AG04449 (cell line): ENCODE data around the gene CPN1.

Experiments used
- CTCF ChIA-PET: fragments of 350-600 bp; formaldehyde crosslinking; extraction: SDS; loops from one replicate; lab custom pipeline; 2021; ENCODE audit warnings: antibody characterized with exemption; lab: Yijun Ruan, JAX
- POLR2A ChIA-PET: fragments of 400-600, 350-600 bp; formaldehyde crosslinking; extraction: SDS; loops from one replicate; lab custom pipeline; 2020; ENCODE audit warnings: antibody characterized with exemption, inconsistent platforms; lab: Yijun Ruan, JAX
- DNase-seq: peaks from one replicate; pipeline ENCODE4 v3.0.0-alpha.2; 2010; ENCODE audit warnings: low read depth, low spot score
- H3K4me3 ChIP-seq: 2 replicates; pipeline ENCODE4 v1.5.1; 2011; ENCODE audit warnings: low read depth, mild to moderate bottlenecking, control low read depth, low read length
- CTCF ChIP-seq: IDR thresholded peaks from one replicate; pipeline ENCODE4 v1.5.1; 2011; ENCODE audit warnings: mild to moderate bottlenecking, moderate library complexity, low read length, control low read depth, inconsistent platforms; ENCODE audit not compliant: insufficient read depth; ENCODE audit errors: missing control alignments

Gene CPN1

GRCh38 chr10:100071529-100071928 is 10.1 kb downstream of the CPN1 start:
- CTCF ChIA-PET, result no interaction called here
- no peak for DNase-seq
- POLR2A ChIA-PET, result no interaction called here
- H3K4me3 ChIP-seq, result no peak overlapping the region
- no peak for TF ChIP-seq CTCF

GRCh38 chr10:100067466-100067865 is 14.2 kb downstream of the CPN1 start:
- ChIA-PET POLR2A (no interaction called here), CTCF (no interaction called here)
- no peak for TF ChIP-seq CTCF
- no peak for DNase-seq
- H3K4me3 ChIP-seq, result no peak overlapping the region

DNA sequence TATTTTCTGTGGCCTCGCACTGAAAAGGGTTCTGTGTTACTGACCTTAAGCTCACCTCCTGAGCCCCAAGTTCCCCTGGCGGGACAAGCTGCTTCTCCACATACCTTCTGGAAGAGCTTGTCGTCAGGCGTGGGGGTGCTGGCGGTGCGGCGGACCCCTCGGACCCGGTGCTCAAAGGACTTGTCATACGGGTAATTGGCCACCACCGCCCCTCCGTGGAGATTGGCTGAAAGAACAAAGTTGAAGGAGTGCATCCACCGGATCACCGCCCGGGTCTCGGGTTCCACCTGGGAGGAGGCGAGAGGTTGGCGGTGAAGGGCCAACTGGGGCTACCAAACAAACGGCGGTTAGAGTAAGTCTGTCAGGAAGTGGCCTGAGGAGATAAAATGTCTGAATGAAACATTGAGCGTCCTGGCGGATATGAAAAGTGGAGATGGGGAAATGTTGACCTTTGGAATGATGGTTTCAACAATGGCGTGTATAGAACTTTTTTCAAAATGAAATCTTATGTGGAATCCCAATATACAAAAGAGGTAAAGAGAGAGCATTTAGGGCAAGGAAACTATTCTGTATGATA is 16.5 kb downstream of the CPN1 start:
- no peak overlapping the region for H3K4me3 ChIP-seq
- no peak for DNase-seq
- ChIA-PET CTCF (interaction anchor here (1.1 to 1.2 kb wide), 2 partner anchors 20 to 219 kb away, joined by 4 to 6 read pairs; no protein-coding TSS in a partner anchor), POLR2A (no interaction called here)
- no peak for TF ChIP-seq CTCF

DNA sequence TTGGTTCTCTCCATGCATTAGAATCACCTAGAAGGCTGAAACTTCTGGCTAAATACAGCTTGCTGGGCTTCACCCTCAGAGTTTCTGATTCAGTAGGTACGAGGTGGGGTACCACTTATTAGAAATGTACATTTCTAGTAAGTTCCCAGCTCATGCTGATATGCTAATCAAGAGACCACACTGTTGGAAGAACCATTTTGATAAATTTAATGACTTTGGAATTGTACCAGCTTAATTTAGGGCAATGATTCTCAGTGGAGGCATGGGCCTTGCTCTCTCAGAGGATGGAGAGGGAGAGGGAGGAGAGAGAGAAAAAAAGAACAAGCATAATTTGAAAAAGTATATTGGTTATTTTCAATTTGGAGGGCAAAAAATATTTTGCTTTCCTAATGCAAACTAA is 20.3 kb downstream of the CPN1 start:
- no peak for TF ChIP-seq CTCF
- ChIA-PET CTCF (interaction anchor here (0.8 to 2.6 kb wide), 4 partner anchors 13 to 216 kb away, joined by 3 to 19 read pairs (median 6); no protein-coding TSS in a partner anchor), POLR2A (no interaction called here)
- H3K4me3 ChIP-seq, result no peak overlapping the region
- no peak for DNase-seq

DNA sequence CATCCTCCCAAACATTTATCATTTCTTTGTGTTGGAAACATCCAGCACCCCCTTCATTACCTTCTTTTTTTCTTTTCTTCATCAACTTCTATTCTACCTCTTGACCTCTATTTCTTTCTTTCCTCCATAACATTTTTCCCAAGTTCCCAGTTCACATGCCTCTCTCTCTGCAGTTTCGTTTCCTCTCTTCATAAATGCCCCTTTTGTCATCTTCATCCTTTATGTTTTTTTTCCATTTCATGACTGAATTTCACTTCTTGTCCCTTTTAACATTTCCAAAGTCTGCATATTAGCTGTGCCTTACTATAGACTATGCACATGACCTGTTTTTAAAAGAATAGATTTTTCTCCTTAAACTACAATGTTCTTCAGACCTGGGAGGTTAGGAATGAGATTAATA is 23.7 kb downstream of the CPN1 start:
- ChIA-PET POLR2A (no interaction called here), CTCF (interaction anchor here (1.2 to 2.1 kb wide), 2 partner anchors 12 to 212 kb away, joined by 4 to 17 read pairs; no protein-coding TSS in a partner anchor)
- no peak overlapping the region for H3K4me3 ChIP-seq
- TF ChIP-seq CTCF, result no peak
- DNase-seq, result no peak

GRCh38 chr10:100053686-100054460 is 27.8 kb downstream of the CPN1 start:
- ChIA-PET POLR2A (interaction anchor here (0.6 kb wide), 1 partner anchor 55 kb away, joined by 5 read pairs; no protein-coding TSS in a partner anchor), CTCF (interaction anchor here (0.6 to 14.0 kb wide), 4 partner anchors 8 to 238 kb away, joined by 3 to 470 read pairs (median 8); partner anchors contain the start of gene DNMBP)
- H3K4me3 ChIP-seq, result no peak overlapping the region
- DNase-seq, result no peak
- TF ChIP-seq CTCF, result no peak
